HepG2 (cell line): ENCODE measurements around the gene TBC1D14. TPM values are rescaled to one million over a fixed set of nuclear protein-coding genes. Genes with fewer than 3 reads are reported as not detected.
A peak's percentile ranks its signal among the peaks of the same experiment; 100 is the strongest.

ENCODE experiments used
- ARNTL ChIP-seq: sonication (generic); formaldehyde crosslinking; IDR thresholded peaks from 2 replicates; pipeline ENCODE4 v1.4.0; 2020; ENCODE audit warnings: mild to moderate bottlenecking, missing genetic modification reagents
- FOXO1 ChIP-seq: sonication (generic); formaldehyde crosslinking; IDR thresholded peaks from 2 replicates; pipeline ENCODE4 v1.4.0; 2020; ENCODE audit warnings: missing genetic modification reagents
- ISL2 ChIP-seq: sonication (generic); formaldehyde crosslinking; IDR thresholded peaks from 2 replicates; pipeline ENCODE4 v1.5.0; 2020; ENCODE audit warnings: missing genetic modification reagents
- MAZ ChIP-seq, 2 experiments: sonication (generic) in 1 of 2; formaldehyde crosslinking in 1 of 2; IDR thresholded peaks; 2 replicates each; pipeline versions ENCODE4 v1.5.0 to v1.6.1; 2012 to 2020; ENCODE audit warnings: low read depth in 2 of 2, mild to moderate bottlenecking in 2 of 2, borderline replicate concordance in 1 of 2, improper control_type of control experiment in 1 of 2, low read length in 1 of 2, missing genetic modification reagents in 1 of 2, moderate library complexity in 1 of 2
- NFATC3 ChIP-seq: sonication (generic); formaldehyde crosslinking; IDR thresholded peaks from 2 replicates; pipeline ENCODE4 v1.5.1; 2020; ENCODE audit warnings: mild to moderate bottlenecking, missing genetic modification reagents
- SP4 ChIP-seq: sonication (generic); formaldehyde crosslinking; IDR thresholded peaks from 2 replicates; pipeline ENCODE4 v1.8.1; 2023; ENCODE audit warnings: mild to moderate bottlenecking, missing genetic modification reagents
- SSRP1 ChIP-seq: IDR thresholded peaks from 2 replicates; pipeline ENCODE4 v1.6.1; 2016; ENCODE audit warnings: control low read depth
- XBP1 ChIP-seq: sonication (generic); formaldehyde crosslinking; IDR thresholded peaks from 2 replicates; pipeline ENCODE4 v1.5.0; 2020; ENCODE audit warnings: missing genetic modification reagents
- ZBTB7A ChIP-seq: sonication (generic); formaldehyde crosslinking; IDR thresholded peaks from 2 replicates; pipeline ENCODE4 v1.8.0; 2022; ENCODE audit warnings: mild to moderate bottlenecking, missing genetic modification reagents
- ZMAT5 ChIP-seq: sonication (generic); formaldehyde crosslinking; IDR thresholded peaks from 2 replicates; pipeline ENCODE4 v1.5.0; 2020; ENCODE audit warnings: mild to moderate bottlenecking, low read depth, missing genetic modification reagents, borderline replicate concordance
- ZNF432 ChIP-seq: sonication (generic); formaldehyde crosslinking; IDR thresholded peaks from 2 replicates; pipeline ENCODE4 v1.5.0; 2020; ENCODE audit warnings: missing genetic modification reagents, mild to moderate bottlenecking, borderline replicate concordance
- ZNF549 ChIP-seq: sonication (generic); formaldehyde crosslinking; IDR thresholded peaks from 2 replicates; pipeline ENCODE4 v1.5.0; 2020; ENCODE audit warnings: missing genetic modification reagents
- ZNF563 ChIP-seq: sonication (generic); formaldehyde crosslinking; IDR thresholded peaks from 2 replicates; pipeline ENCODE4 v1.8.0; 2022; ENCODE audit warnings: mild to moderate bottlenecking, moderate library complexity, missing genetic modification reagents
- ZNF691 ChIP-seq: sonication (generic); formaldehyde crosslinking; IDR thresholded peaks from 2 replicates; pipeline ENCODE4 v1.4.0; 2020; ENCODE audit warnings: missing genetic modification reagents, low read depth, mild to moderate bottlenecking, borderline replicate concordance
- ZNF740 ChIP-seq: sonication (generic); formaldehyde crosslinking; IDR thresholded peaks from 2 replicates; pipeline ENCODE4 v1.4.0; 2020; ENCODE audit warnings: missing genetic modification reagents
- ZNF777 ChIP-seq: sonication (generic); formaldehyde crosslinking; IDR thresholded peaks from 2 replicates; pipeline ENCODE4 v1.4.0; 2020; ENCODE audit warnings: missing genetic modification reagents
- ZSCAN12 ChIP-seq: sonication (generic); formaldehyde crosslinking; IDR thresholded peaks from 2 replicates; pipeline ENCODE4 v1.9.0; 2021; ENCODE audit warnings: mild to moderate bottlenecking, missing genetic modification reagents
- polyA plus RNA-seq, 8 experiments: library from polyadenylated mRNA; depleted of rRNA in 3 of 8; stranded (reverse) in 7 of 8; unstranded in 1 of 8; fragments of >200 nt; fragmentation: Illumina TruSeq in 4 of 8; extraction: Trizol in 4 of 8; gene quantifications; 2 replicates each; pipeline versions ENCODE4 v1.2.1 to v1.2.3, GENCODE V29; 2011 to 2016; ENCODE audit warnings: low read depth in 4 of 8, missing spikeins in 1 of 8, mixed read lengths in 1 of 8; ENCODE audit not compliant: insufficient read depth in 1 of 8
- total RNA-seq, 5 experiments: library from RNA; depleted of rRNA; stranded (reverse); fragments of >200 nt; fragmentation: Illumina TruSeq; extraction: Trizol; gene quantifications; 2 replicates each; pipeline ENCODE4 v1.2.3, GENCODE V29; 2016; ENCODE audit warnings: low read depth in 1 of 5
- TF ChIP-seq, protein P1 (sequence below): sonication (generic); formaldehyde crosslinking; IDR thresholded peaks from 2 replicates; pipeline ENCODE4 v1.4.0; 2020; ENCODE audit warnings: low read depth, mild to moderate bottlenecking, missing genetic modification reagents
- TF ChIP-seq, protein P2 (sequence below): sonication (generic); formaldehyde crosslinking; IDR thresholded peaks from 2 replicates; pipeline ENCODE4 v1.4.0; 2020; ENCODE audit warnings: missing genetic modification reagents, borderline replicate concordance

The TBC1D14 gene
- total and polyA plus RNA-seq, 2 of the 13 experiments (the other 11 are each of a cell fraction or from before 2014, with no cell fraction given) = 29.5 to 46.5 TPM

- TF ChIP-seq FOXO1 (CRISPR knock-in tag) = no peak
- TF ChIP-seq ZNF777 (CRISPR knock-in tag) = 0 out of 2 replicates have a peak, but pooled peaks have one; percentile 65
- no peak for TF ChIP-seq SP4 (CRISPR knock-in tag)
- TF ChIP-seq ZBTB7A (CRISPR knock-in tag) = no peak
- TF ChIP-seq ZNF563 = no peak; the same call in 1 of the 2 replicates
- no peak for TF ChIP-seq ZNF432 (CRISPR knock-in tag)
- peak; percentile 51; the same call in 1 of the 2 replicates for TF ChIP-seq ZSCAN12 (CRISPR knock-in tag)
- TF ChIP-seq SSRP1 (CRISPR knock-in tag) = no peak
- no peak for TF ChIP-seq ZMAT5 (CRISPR knock-in tag)
- no peak for TF ChIP-seq ISL2 (CRISPR knock-in tag)
- TF ChIP-seq ARNTL (CRISPR knock-in tag) = no peak
- TF ChIP-seq XBP1 (CRISPR knock-in tag) = 0 out of 2 replicates have a peak, but pooled peaks have one; percentile 18
- TF ChIP-seq, protein P1, sequence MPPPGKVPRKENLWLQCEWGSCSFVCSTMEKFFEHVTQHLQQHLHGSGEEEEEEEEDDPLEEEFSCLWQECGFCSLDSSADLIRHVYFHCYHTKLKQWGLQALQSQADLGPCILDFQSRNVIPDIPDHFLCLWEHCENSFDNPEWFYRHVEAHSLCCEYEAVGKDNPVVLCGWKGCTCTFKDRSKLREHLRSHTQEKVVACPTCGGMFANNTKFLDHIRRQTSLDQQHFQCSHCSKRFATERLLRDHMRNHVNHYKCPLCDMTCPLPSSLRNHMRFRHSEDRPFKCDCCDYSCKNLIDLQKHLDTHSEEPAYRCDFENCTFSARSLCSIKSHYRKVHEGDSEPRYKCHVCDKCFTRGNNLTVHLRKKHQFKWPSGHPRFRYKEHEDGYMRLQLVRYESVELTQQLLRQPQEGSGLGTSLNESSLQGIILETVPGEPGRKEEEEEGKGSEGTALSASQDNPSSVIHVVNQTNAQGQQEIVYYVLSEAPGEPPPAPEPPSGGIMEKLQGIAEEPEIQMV = no peak
- TF ChIP-seq ZNF549 (CRISPR knock-in tag) = no peak
- TF ChIP-seq MAZ (IDR thresholded peaks at IDR 0.05; ENCODE audit: borderline replicate concordance, low read depth, low read length) = no peak
- TF ChIP-seq MAZ (CRISPR knock-in tag; IDR thresholded peaks at IDR 0.05; ENCODE audit: low read depth) = no peak
- TF ChIP-seq, protein P2, sequence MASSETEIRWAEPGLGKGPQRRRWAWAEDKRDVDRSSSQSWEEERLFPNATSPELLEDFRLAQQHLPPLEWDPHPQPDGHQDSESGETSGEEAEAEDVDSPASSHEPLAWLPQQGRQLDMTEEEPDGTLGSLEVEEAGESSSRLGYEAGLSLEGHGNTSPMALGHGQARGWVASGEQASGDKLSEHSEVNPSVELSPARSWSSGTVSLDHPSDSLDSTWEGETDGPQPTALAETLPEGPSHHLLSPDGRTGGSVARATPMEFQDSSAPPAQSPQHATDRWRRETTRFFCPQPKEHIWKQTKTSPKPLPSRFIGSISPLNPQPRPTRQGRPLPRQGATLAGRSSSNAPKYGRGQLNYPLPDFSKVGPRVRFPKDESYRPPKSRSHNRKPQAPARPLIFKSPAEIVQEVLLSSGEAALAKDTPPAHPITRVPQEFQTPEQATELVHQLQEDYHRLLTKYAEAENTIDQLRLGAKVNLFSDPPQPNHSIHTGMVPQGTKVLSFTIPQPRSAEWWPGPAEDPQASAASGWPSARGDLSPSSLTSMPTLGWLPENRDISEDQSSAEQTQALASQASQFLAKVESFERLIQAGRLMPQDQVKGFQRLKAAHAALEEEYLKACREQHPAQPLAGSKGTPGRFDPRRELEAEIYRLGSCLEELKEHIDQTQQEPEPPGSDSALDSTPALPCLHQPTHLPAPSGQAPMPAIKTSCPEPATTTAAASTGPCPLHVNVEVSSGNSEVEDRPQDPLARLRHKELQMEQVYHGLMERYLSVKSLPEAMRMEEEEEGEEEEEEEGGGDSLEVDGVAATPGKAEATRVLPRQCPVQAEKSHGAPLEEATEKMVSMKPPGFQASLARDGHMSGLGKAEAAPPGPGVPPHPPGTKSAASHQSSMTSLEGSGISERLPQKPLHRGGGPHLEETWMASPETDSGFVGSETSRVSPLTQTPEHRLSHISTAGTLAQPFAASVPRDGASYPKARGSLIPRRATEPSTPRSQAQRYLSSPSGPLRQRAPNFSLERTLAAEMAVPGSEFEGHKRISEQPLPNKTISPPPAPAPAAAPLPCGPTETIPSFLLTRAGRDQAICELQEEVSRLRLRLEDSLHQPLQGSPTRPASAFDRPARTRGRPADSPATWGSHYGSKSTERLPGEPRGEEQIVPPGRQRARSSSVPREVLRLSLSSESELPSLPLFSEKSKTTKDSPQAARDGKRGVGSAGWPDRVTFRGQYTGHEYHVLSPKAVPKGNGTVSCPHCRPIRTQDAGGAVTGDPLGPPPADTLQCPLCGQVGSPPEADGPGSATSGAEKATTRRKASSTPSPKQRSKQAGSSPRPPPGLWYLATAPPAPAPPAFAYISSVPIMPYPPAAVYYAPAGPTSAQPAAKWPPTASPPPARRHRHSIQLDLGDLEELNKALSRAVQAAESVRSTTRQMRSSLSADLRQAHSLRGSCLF (CRISPR knock-in tag) = no peak
- TF ChIP-seq ZNF740 (CRISPR knock-in tag) = no peak
- no peak for TF ChIP-seq ZNF691 (CRISPR knock-in tag)
- no peak for TF ChIP-seq NFATC3
These were observed 76.6 kb downstream of the TBC1D14 start (continued) for GRCh38 chr4:6986072-6986780.
